Keratinocyte (primary cell): ENCODE data around the gene ZMIZ1. TPM values are rescaled to one million over a fixed set of nuclear protein-coding genes. Genes with fewer than 3 reads are reported as not detected.

ENCODE experiments used
- DNase-seq: peaks from one replicate; pipeline ENCODE4 v3.0.0-alpha.2; 2011; ENCODE audit warnings: low read depth, missing footprints, low spot score
- FAIRE-seq: peaks from 2 replicates; lab custom pipeline; 2011; peaks lifted over from hg19 to GRCh38; lab: Jason Lieb, UNC
- H2AFZ ChIP-seq: 2 replicates; pipeline ENCODE4 v1.6.0; 2012; ENCODE audit warnings: low read length, control low read depth, inconsistent platforms; ENCODE audit not compliant: control insufficient read depth
- H3K27ac ChIP-seq: 2 replicates; pipeline ENCODE4 v1.5.1; 2011; ENCODE audit warnings: low read length; ENCODE audit not compliant: control insufficient read depth, insufficient read depth
- H3K27me3 ChIP-seq: 3 replicates; pipeline ENCODE4 v1.6.0; 2011; ENCODE audit warnings: low read length; ENCODE audit not compliant: control insufficient read depth, insufficient read depth; ENCODE audit errors: extremely low read depth
- H3K36me3 ChIP-seq, 2 experiments: 2 replicates in 1 of 2; 3 replicates in 1 of 2; pipeline ENCODE4 v1.5.1; 2011; ENCODE audit warnings: low read length in 2 of 2, mild to moderate bottlenecking in 1 of 2; ENCODE audit not compliant: control insufficient read depth in 2 of 2, insufficient read depth in 2 of 2; ENCODE audit errors: extremely low read depth in 1 of 2
- H3K4me1 ChIP-seq: 3 replicates; pipeline ENCODE4 v1.5.1; 2011; ENCODE audit warnings: low read length; ENCODE audit not compliant: control insufficient read depth, insufficient read depth; ENCODE audit errors: extremely low read depth
- H3K4me2 ChIP-seq: 3 replicates; pipeline ENCODE4 v1.6.0; 2011; ENCODE audit warnings: low read depth, low read length; ENCODE audit not compliant: control insufficient read depth, insufficient read depth; ENCODE audit errors: extremely low read depth
- H3K4me3 ChIP-seq, 3 experiments: fragments of 200-600 bp in 1 of 3; sonication (generic) in 1 of 3; 2 replicates in 2 of 3; 3 replicates in 1 of 3; pipeline ENCODE4 v1.5.1; 2011 to 2016; ENCODE audit warnings: low read length in 3 of 3, mild to moderate bottlenecking in 3 of 3, control low read depth in 2 of 3, inconsistent platforms in 1 of 3, low read depth in 1 of 3, mixed read lengths in 1 of 3, mixed run types in 1 of 3, moderate library complexity in 1 of 3; ENCODE audit not compliant: control insufficient read depth in 2 of 3, insufficient read depth in 2 of 3; ENCODE audit errors: extremely low read depth in 1 of 3
- H3K79me2 ChIP-seq: 2 replicates; pipeline ENCODE4 v1.6.0; 2012; ENCODE audit warnings: low read length; ENCODE audit not compliant: control insufficient read depth, insufficient read depth
- H3K9ac ChIP-seq: 3 replicates; pipeline ENCODE4 v1.6.0; 2011; ENCODE audit warnings: low read length; ENCODE audit not compliant: control insufficient read depth, insufficient read depth; ENCODE audit errors: extremely low read depth
- H3K9me1 ChIP-seq: 3 replicates; pipeline ENCODE4 v1.6.0; 2011; ENCODE audit warnings: low read length; ENCODE audit not compliant: control insufficient read depth, insufficient read depth; ENCODE audit errors: extremely low read depth
- H3K9me3 ChIP-seq: 2 replicates; pipeline ENCODE4 v1.5.1; 2012; ENCODE audit warnings: low read depth, low read length; ENCODE audit not compliant: control insufficient read depth
- H4K20me1 ChIP-seq: 3 replicates; pipeline ENCODE4 v1.6.0; 2011; ENCODE audit warnings: low read length; ENCODE audit not compliant: control insufficient read depth, insufficient read depth; ENCODE audit errors: extremely low read depth
- CTCF ChIP-seq, 3 experiments: IDR thresholded peaks in 1 of 3; conservative IDR thresholded peaks in 1 of 3; optimal IDR thresholded peaks in 1 of 3; 2 replicates in 2 of 3; 3 replicates in 1 of 3; pipeline versions ENCODE3 to v1.5.1; 2011; ENCODE audit warnings: low read length in 3 of 3, mild to moderate bottlenecking in 3 of 3, moderate library complexity in 2 of 3, control low read depth in 1 of 3, inconsistent platforms in 1 of 3; ENCODE audit not compliant: insufficient read depth in 2 of 3; ENCODE audit errors: extremely low read depth in 1 of 3
- EZH2 ChIP-seq: IDR thresholded peaks from one replicate; pipeline ENCODE4 v1.6.1; 2012; ENCODE audit warnings: inconsistent platforms, mild to moderate bottlenecking, low read length, moderate library complexity
- dilution Hi-C: fragments of 300-500 bp; cut with MboI; formaldehyde crosslinking; loops from one replicate; pipeline ENCODE4 v1.7.0; 2020; ENCODE audit warnings: low sequenced_read_pairs; ENCODE audit not compliant: extremely low pct_ligation_motif_present
- polyA plus RNA-seq, 5 experiments: library from polyadenylated mRNA; depleted of rRNA in 3 of 5; stranded (reverse) in 3 of 5; stranded (forward) in 1 of 5; unstranded in 1 of 5; fragments of >200 nt; gene quantifications; 1 replicate in 1 of 5; 2 replicates in 3 of 5; 3 replicates in 1 of 5; pipeline versions ENCODE4 v1.2.1 to v1.2.3, GENCODE V29; 2011 to 2012; ENCODE audit warnings: missing spikeins in 2 of 5, low read depth in 1 of 5, low replicate concordance in 1 of 5

Gene ZMIZ1
- polyA plus RNA-seq, 1 donor (not counting 4 experiments of a cell fraction or from before 2014, with no cell fraction given), result 1.8 TPM

DNA sequence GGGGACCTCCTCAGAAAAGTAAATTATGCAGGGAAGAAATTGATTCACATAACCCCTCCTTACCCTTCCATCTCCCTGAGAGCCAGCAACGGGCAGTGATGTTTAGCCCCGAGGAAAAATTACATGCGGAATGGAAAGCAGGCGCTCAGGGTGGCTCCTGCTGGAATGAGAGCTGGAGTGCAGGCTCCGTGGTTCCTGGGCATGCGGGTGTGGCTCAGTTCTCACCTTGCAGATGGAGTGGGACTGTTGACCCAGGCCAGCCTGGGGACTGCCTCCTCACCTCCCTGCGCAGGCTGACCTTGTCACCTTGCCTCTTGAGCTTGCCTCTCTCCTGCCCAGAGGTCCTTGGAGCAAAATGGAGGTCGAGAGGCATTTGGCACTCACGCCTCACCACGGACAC is 195.2 kb downstream of the ZMIZ1 start:
- Histone ChIP-seq H3K36me3 (no peaks in the 10 kb centered on the region), H3K27me3 (no peaks in the 10 kb centered on the region), H3K9me1 (peaks cover 2% of the 10 kb centered on the region), H2AFZ (no peak overlapping the region), H3K4me1 (peaks cover 42% of the 10 kb centered on the region), H3K4me3 (no peak overlapping the region), H3K9me3 (no peaks in the 10 kb centered on the region), H3K9ac (no peak overlapping the region), H3K27ac (no peak overlapping the region), H3K79me2 (no peaks in the 10 kb centered on the region), H3K4me2 (no peak overlapping the region), H4K20me1 (no peaks in the 10 kb centered on the region)
- dilution Hi-C loops, result no loop called here
- no peak for FAIRE-seq
- no peak for TF ChIP-seq EZH2
- no peak for TF ChIP-seq CTCF (optimal IDR thresholded peaks at IDR 0.05 in 1 of 3, IDR thresholded peaks at IDR 0.05 in 1 of 3, conservative IDR thresholded peaks at IDR 0.05 in 1 of 3; ENCODE audit: extremely low read depth in 1 of 3, insufficient read depth in 2 of 3, low read length in 3 of 3)
- no peak for DNase-seq

DNA sequence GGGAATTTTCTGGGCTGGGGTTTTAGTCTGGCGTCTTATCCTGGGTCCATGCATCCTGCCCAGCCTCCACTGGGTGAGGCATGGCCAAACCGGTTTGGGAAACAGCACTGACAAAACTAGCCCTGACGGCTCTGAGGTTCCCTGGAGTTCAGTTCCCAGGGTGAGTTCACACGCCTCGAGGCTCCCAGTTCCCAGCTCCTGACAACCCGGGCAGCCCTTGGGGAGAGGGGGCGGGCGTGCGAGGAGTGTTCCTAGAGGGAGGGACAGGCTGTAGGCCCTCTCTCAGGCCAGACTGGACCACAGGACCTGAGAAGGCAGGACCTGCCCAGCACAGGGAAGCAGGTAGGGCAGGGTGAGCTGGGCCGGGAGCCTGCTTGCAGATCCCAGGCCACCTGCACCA is 196.2 kb downstream of the ZMIZ1 start:
- H4K20me1 ChIP-seq, result no peaks in the 10 kb centered on the region
- no peaks in the 10 kb centered on the region for H3K27me3 ChIP-seq
- H3K4me1 ChIP-seq, result peaks cover 42% of the 10 kb centered on the region
- H3K9ac ChIP-seq, result peak overlapping the region; percentile 57
- H3K27ac ChIP-seq, result peak overlapping the region; percentile 48
- no peak overlapping the region for H3K4me3 ChIP-seq
- peak; percentile 28 for DNase-seq
- no peaks in the 10 kb centered on the region for H3K9me3 ChIP-seq
- FAIRE-seq, result peak; percentile 80
- H3K79me2 ChIP-seq, result no peaks in the 10 kb centered on the region
- H3K4me2 ChIP-seq, result peak overlapping the region; percentile 68
- TF ChIP-seq EZH2 (no peak), CTCF (optimal IDR thresholded peaks at IDR 0.05 in 1 of 3, IDR thresholded peaks at IDR 0.05 in 1 of 3, conservative IDR thresholded peaks at IDR 0.05 in 1 of 3; ENCODE audit: extremely low read depth in 1 of 3, insufficient read depth in 2 of 3, low read length in 3 of 3) (no peak)
- no peak overlapping the region for H2AFZ ChIP-seq
- H3K36me3 ChIP-seq, result no peaks in the 10 kb centered on the region
- dilution Hi-C loops, result no loop called here
- peaks cover 2% of the 10 kb centered on the region for H3K9me1 ChIP-seq
